Breast epithelium (tissue), 3 donors: ENCODE results near the gene PTH1R.

Source experiments
- CTCF ChIP-seq, 3 donors: fragments of 450-650 bp; IDR thresholded peaks; one replicate each; pipeline ENCODE4 v1.5.1; 2016 to 2017; ENCODE audit warnings: antibody characterized with exemption in 3 of 3, mild to moderate bottlenecking in 3 of 3, moderate library complexity in 3 of 3
- POLR2A ChIP-seq: fragments of 450-650 bp; IDR thresholded peaks from one replicate; pipeline ENCODE4 v1.6.1; 2016; ENCODE audit warnings: antibody characterized with exemption, mild to moderate bottlenecking, moderate library complexity
- POLR2AphosphoS5 ChIP-seq, 3 donors: sonication (generic); formaldehyde crosslinking; IDR thresholded peaks; one replicate each; pipeline ENCODE4 v1.6.1; 2017; ENCODE audit warnings: antibody characterized with exemption in 3 of 3

- TF ChIP-seq POLR2A = no peak
- TF ChIP-seq CTCF (IDR thresholded peaks at IDR 0.05) = no peak
- TF ChIP-seq POLR2AphosphoS5 (IDR thresholded peaks at IDR 0.05) = no peak
Measured at GRCh38 chr3:46895761-46896160, 18.2 kb downstream of the PTH1R start.
